Activated T-helper 2 cell treated with anti-CD3 and anti-CD28 coated beads, Interferon-gamma antibody, Interleukin-2, Interleukin-4, amounts not matched to agents 10 μg/mL and 5 μg/mL and 100 μg/mL, durations not matched to agents 14 hours and 24 hours and 36 hours (primary cell): ENCODE data around the gene FAM9A. TPM values are rescaled to one million over a fixed set of nuclear protein-coding genes. Genes with fewer than 3 reads are reported as not detected.

Experiments
- DNase-seq: peaks from one replicate; pipeline ENCODE4 v3.0.0; 2021; ENCODE audit warnings: low spot score
- H3K27ac Mint-ChIP-seq: one replicate; pipeline ENCODE4 v1.8.0; 2021; ENCODE audit warnings: mixed read lengths
- H3K27me3 Mint-ChIP-seq: one replicate; pipeline ENCODE4 v1.8.0; 2021; ENCODE audit warnings: low read depth, mixed read lengths
- H3K36me3 Mint-ChIP-seq: one replicate; pipeline ENCODE4 v1.8.0; 2021; ENCODE audit warnings: low read depth, mixed read lengths
- H3K4me1 Mint-ChIP-seq: one replicate; pipeline ENCODE4 v1.8.0; 2021; ENCODE audit warnings: low read depth, mixed read lengths
- H3K4me3 Mint-ChIP-seq: one replicate; pipeline ENCODE4 v1.8.0; 2021; ENCODE audit warnings: low read depth, mild to moderate bottlenecking, moderate library complexity, mixed read lengths
- H3K9me3 Mint-ChIP-seq: one replicate; pipeline ENCODE4 v1.8.0; 2021; ENCODE audit warnings: mixed read lengths
- intact Hi-C: fragments of 100-400 bp; cut with micrococcal nuclease; formaldehyde crosslinking; loops from one replicate; pipeline ENCODE4 v1.15.1; 2023
- total RNA-seq: library from RNA; stranded (reverse); gene quantifications from 2 replicates; pipeline ENCODE4 v1.2.3, GENCODE V29; 2022

FAM9A gene
- total RNA-seq = not detected in 2 replicates

- Mint-ChIP-seq H3K27ac (no peak within 1 kb of the TSS), H3K4me1 (no peaks in the 10 kb centered on the region), H3K9me3 (no peaks in the 10 kb centered on the region), H3K27me3 (no peaks in the 10 kb centered on the region), H3K4me3 (no peak within 1 kb of the TSS), H3K36me3 (no peaks in the 10 kb centered on the region)
- intact Hi-C loops = no loop called here
- DNase-seq = no peak
Observed at GRCh38 chrX:8801041-8801599, at the start of gene FAM9A. TSS of gene FAM9A (minus strand) at chrX:8801383. CDS start at chrX:8800171, 1,212 bp downstream.

DNA sequence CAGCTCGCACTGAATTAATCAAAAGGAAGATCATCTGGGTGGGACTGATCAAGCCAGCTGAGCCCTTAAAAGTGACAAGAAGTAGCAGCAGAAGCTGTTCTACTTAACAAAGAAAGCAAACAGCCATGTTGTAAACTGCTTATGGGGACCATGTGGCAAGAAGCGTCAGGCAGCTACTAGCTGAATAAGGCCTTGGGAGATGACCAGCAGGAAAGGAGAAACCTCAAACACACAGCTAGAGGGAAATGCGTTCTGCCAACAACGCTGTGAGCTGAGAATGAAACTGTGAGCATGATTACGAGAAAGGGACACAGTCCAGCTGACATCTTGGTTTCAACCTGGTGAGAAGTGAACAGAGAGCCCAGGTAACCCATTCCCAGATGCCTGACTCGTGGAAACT is 49.3 kb upstream of the FAM9A start:
- no peak overlapping the region for H3K27ac Mint-ChIP-seq
- H3K4me1 Mint-ChIP-seq = no peaks in the 10 kb centered on the region
- intact Hi-C loops = no loop called here
- no peaks in the 10 kb centered on the region for H3K36me3 Mint-ChIP-seq
- no peak for DNase-seq
- no peak overlapping the region for H3K4me3 Mint-ChIP-seq
- peaks cover 3% of the 10 kb centered on the region for H3K27me3 Mint-ChIP-seq
- H3K9me3 Mint-ChIP-seq = no peaks in the 10 kb centered on the region

GRCh38 chrX:8849945-8850344 is 48.8 kb upstream of the FAM9A start:
- Mint-ChIP-seq H3K4me1 (no peaks in the 10 kb centered on the region), H3K27ac (no peak overlapping the region), H3K4me3 (no peak overlapping the region), H3K9me3 (no peaks in the 10 kb centered on the region), H3K36me3 (no peaks in the 10 kb centered on the region), H3K27me3 (peaks cover 3% of the 10 kb centered on the region)
- DNase-seq = no peak
- intact Hi-C loops = no loop called here

- Mint-ChIP-seq H3K27me3 (peaks cover 3% of the 10 kb centered on the region), H3K9me3 (no peaks in the 10 kb centered on the region), H3K27ac (no peak overlapping the region), H3K4me1 (no peaks in the 10 kb centered on the region), H3K36me3 (no peaks in the 10 kb centered on the region), H3K4me3 (no peak overlapping the region)
- intact Hi-C loops = no loop called here
- no peak for DNase-seq
Observed at GRCh38 chrX:8849458-8849857, 48.3 kb upstream of the FAM9A start.

GRCh38 chrX:8848911-8849310 is 47.7 kb upstream of the FAM9A start:
- no peak overlapping the region for H3K27ac Mint-ChIP-seq
- H3K36me3 Mint-ChIP-seq = no peaks in the 10 kb centered on the region
- no peak for DNase-seq
- H3K9me3 Mint-ChIP-seq = no peaks in the 10 kb centered on the region
- H3K4me3 Mint-ChIP-seq = no peak overlapping the region
- no peaks in the 10 kb centered on the region for H3K27me3 Mint-ChIP-seq
- intact Hi-C loops = no loop called here
- H3K4me1 Mint-ChIP-seq = no peaks in the 10 kb centered on the region

DNA sequence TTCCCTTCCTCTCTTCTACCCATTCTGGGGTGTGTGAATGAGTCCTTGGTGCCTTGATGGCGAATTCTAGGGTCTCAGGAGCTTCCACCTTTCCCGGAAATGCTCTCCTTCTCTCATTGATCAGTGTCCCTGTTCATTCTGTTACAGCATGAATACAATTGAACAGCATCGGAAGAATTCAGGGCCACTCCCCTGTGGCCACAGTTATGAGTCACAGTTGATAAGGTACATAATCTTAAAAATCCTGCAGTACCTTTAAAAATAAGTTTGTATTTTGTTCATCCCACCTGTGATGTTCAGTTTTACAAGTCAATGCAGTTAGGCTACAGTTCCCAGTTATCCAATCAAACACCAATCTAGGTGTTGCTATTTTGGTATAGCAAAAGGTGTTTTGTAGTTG is 47.3 kb upstream of the FAM9A start:
- DNase-seq = no peak
- intact Hi-C loops = no loop called here
- H3K4me3 Mint-ChIP-seq = no peak overlapping the region
- H3K36me3 Mint-ChIP-seq = no peaks in the 10 kb centered on the region
- H3K27me3 Mint-ChIP-seq = no peaks in the 10 kb centered on the region
- H3K27ac Mint-ChIP-seq = no peak overlapping the region
- no peaks in the 10 kb centered on the region for H3K4me1 Mint-ChIP-seq
- H3K9me3 Mint-ChIP-seq = no peaks in the 10 kb centered on the region

GRCh38 chrX:8847360-8847759 is 46.2 kb upstream of the FAM9A start:
- no peak overlapping the region for H3K27ac Mint-ChIP-seq
- intact Hi-C loops = no loop called here
- no peaks in the 10 kb centered on the region for H3K4me1 Mint-ChIP-seq
- no peaks in the 10 kb centered on the region for H3K27me3 Mint-ChIP-seq
- no peaks in the 10 kb centered on the region for H3K36me3 Mint-ChIP-seq
- no peaks in the 10 kb centered on the region for H3K9me3 Mint-ChIP-seq
- H3K4me3 Mint-ChIP-seq = no peak overlapping the region
- no peak for DNase-seq

DNA sequence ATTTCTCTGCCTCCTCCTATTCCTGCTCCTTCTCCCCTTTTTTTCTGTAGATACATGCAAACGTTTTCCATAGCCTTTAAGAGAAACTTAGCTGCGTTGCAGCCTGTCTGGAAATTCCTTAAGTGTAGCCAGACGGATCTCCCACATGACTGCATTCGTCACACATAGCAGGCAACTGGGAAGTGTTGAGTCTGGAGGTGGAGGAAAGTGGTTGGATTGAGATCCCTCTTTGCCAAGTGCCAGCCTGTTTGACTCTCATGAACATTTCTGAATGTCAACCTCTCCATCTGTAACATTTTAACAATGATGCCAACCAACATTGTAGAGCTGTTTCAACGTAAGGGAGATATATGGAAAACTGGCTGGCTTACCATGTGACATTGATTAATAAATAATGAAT is 45.1 kb upstream of the FAM9A start:
- DNase-seq = no peak
- Mint-ChIP-seq H3K9me3 (no peaks in the 10 kb centered on the region), H3K27ac (no peak overlapping the region), H3K4me3 (no peak overlapping the region), H3K36me3 (no peaks in the 10 kb centered on the region), H3K4me1 (no peaks in the 10 kb centered on the region), H3K27me3 (no peaks in the 10 kb centered on the region)
- intact Hi-C loops = no loop called here

GRCh38 chrX:8845469-8845868 is 44.3 kb upstream of the FAM9A start:
- intact Hi-C loops = no loop called here
- Mint-ChIP-seq H3K9me3 (no peaks in the 10 kb centered on the region), H3K4me1 (no peaks in the 10 kb centered on the region), H3K4me3 (no peak overlapping the region), H3K27ac (no peak overlapping the region), H3K36me3 (no peaks in the 10 kb centered on the region), H3K27me3 (no peaks in the 10 kb centered on the region)
- DNase-seq = no peak

- H3K27ac Mint-ChIP-seq = no peak overlapping the region
- no peaks in the 10 kb centered on the region for H3K4me1 Mint-ChIP-seq
- intact Hi-C loops = no loop called here
- no peaks in the 10 kb centered on the region for H3K27me3 Mint-ChIP-seq
- H3K36me3 Mint-ChIP-seq = no peaks in the 10 kb centered on the region
- no peak for DNase-seq
- H3K9me3 Mint-ChIP-seq = no peaks in the 10 kb centered on the region
- H3K4me3 Mint-ChIP-seq = no peak overlapping the region
Observed at GRCh38 chrX:8845060-8845459, 43.9 kb upstream of the FAM9A start.

GRCh38 chrX:8844157-8844556 is 43.0 kb upstream of the FAM9A start:
- no peak overlapping the region for H3K27ac Mint-ChIP-seq
- H3K9me3 Mint-ChIP-seq = no peaks in the 10 kb centered on the region
- no peaks in the 10 kb centered on the region for H3K36me3 Mint-ChIP-seq
- no peak for DNase-seq
- H3K4me1 Mint-ChIP-seq = no peaks in the 10 kb centered on the region
- intact Hi-C loops = no loop called here
- no peaks in the 10 kb centered on the region for H3K27me3 Mint-ChIP-seq
- no peak overlapping the region for H3K4me3 Mint-ChIP-seq

DNA sequence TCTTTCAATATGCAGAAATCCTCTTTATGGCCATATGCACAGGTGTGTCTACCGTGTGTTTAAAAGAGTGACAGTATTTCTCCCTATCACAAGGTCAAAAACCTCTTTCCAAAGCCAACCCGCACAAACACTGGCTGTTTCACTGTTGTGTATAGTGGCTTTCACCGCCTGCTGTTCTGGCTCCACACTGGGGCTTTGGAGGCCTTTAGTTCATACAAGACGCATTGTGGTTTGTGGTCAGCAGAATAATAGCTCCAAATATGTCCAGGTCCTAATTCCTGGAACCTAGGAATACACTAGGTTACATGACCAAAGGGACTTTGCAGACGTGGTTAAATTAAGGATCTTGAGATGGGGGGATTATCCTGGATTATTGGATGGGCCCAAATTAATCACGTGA is 40.7 kb upstream of the FAM9A start:
- Mint-ChIP-seq H3K4me1 (no peaks in the 10 kb centered on the region), H3K9me3 (no peaks in the 10 kb centered on the region), H3K36me3 (no peaks in the 10 kb centered on the region), H3K27ac (no peak overlapping the region), H3K4me3 (no peak overlapping the region), H3K27me3 (no peaks in the 10 kb centered on the region)
- intact Hi-C loops = no loop called here
- no peak for DNase-seq

DNA sequence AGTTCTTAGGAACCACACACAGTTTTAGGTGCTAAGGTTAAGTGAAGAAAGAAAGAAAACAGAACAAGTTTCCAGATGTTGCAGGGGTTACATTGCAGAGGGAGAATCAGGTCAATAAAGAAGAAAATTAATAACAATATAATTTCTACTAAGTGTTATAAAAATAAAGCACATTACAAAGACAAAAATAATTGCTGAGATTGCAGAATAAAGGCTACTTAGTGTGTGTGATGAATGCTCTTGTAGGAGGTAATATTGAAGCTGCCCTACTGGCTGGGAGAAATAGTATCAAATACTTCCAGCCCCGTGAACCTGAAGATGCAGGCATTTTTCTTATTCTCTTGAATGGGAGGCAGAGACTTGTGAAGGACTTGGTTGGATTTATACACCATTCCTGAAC is 33.2 kb upstream of the FAM9A start:
- no peak overlapping the region for H3K4me3 Mint-ChIP-seq
- H3K27me3 Mint-ChIP-seq = peaks cover 3% of the 10 kb centered on the region
- no peaks in the 10 kb centered on the region for H3K9me3 Mint-ChIP-seq
- no peak for DNase-seq
- intact Hi-C loops = no loop called here
- no peak overlapping the region for H3K27ac Mint-ChIP-seq
- H3K36me3 Mint-ChIP-seq = no peaks in the 10 kb centered on the region
- no peaks in the 10 kb centered on the region for H3K4me1 Mint-ChIP-seq
